HT-29 (cell line): ENCODE data around the gene DOCK10. TPM values are rescaled to one million over a fixed set of nuclear protein-coding genes. Genes with fewer than 3 reads are reported as not detected.

Source experiments
- DNase-seq: peaks from one replicate; pipeline ENCODE4 v3.0.0-alpha.2; 2015; ENCODE audit warnings: low spot score
- total RNA-seq: library from RNA; depleted of rRNA; stranded (reverse); fragments of >200 nt; shearing (Covaris generic); gene quantifications from 2 replicates; pipeline ENCODE4 v1.2.3, GENCODE V29; 2014

DOCK10 gene
- total RNA-seq, 1 experiment from 2014 or later: not detected

- no peak for DNase-seq
These were observed 28.6 kb downstream of the DOCK10 start for GRCh38 chr2:225013425-225014365.

- DNase-seq: no peak
These were observed 30.7 kb downstream of the DOCK10 start for GRCh38 chr2:225011585-225011984.

DNA sequence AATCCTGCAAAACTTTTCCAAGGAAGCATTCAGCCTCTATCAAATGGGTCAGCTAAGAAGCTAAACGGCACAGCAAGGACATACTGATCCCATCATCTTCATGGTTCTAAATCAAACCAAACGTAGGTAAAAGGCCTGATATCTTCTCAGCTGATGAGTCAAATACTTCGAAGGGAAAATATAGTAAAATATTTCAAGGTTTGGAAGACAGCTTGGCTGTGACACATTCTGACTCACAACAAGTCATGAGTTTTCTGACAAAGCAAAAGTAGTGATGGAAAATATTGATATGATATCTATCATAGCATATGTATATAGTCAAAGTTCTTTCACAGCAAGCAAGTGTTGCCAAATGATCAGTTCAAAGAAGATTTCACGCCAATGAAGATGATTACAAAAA is 31.5 kb downstream of the DOCK10 start:
- DNase-seq: no peak

- no peak for DNase-seq
These were observed 32.5 kb downstream of the DOCK10 start for GRCh38 chr2:225009768-225010167.

DNA sequence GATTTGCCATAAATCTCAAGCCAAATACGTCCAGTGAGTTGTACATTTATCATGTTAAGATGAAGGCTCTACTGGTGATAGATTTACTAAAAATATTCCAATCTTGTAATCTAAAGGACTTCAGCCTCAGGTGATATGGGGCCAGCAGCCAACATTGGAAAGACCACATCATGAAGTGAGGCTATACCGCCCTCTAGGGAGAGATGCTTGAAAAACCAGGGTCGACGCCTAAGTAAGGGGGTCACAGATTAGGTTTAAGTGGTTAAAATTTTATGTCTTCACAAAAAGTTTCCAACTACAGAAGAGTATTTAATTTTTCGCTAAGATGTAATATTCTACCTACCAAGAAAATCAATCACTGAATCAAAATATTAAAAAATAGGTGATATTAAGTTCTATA is 33.3 kb downstream of the DOCK10 start:
- peak; percentile 39 for DNase-seq

DNA sequence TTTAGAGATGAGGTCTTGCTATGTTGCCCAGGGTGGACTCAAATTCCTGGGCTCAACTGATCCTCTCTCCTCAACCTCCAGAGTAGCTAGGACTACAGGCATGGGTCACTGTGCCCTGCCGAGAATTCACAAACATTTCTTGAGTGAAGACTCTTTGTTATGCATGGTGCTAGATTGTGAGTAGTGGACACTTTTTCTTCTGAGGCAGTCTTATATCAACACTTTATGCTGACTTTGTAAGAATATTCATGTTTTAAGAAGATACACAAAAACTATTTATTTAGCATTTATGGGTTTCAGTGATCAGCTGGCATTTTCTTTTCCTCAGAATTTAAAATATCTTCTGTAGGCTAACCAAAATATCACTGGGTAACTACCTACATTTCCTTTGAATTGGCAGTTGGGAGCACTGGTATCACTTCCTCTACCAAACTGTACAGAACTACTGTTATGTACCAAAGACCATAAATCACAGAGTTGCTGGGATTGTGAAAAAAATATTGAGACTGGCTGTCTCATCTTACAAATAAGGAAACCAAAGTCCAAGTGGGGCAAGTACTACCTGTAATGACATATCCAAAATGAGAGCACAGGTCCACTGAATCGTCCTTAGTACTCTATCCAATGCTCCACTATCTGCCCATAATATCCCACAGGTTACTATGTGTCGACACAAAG is 34.0 kb downstream of the DOCK10 start:
- no peak for DNase-seq

GRCh38 chr2:225006730-225007129 is 35.5 kb downstream of the DOCK10 start:
- no peak for DNase-seq

DNA sequence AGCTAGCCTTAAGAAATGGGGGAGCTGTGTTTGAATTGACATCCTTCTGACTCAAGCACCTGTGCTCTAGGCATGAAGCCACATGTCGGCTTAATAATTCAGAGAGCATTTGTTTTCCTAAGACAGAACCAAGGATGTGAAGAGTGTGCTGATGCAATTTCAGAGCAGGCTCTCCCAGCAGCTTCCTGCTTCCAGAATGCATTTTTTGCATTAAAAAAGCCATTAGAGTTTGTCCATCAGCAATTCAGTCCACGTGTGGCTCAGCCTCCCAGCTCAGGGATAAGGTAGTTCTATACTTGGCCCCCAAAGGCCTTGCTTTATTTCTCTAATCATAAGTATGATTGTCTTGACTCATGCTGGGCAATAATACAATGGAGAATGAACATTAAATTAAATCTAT is 37.7 kb downstream of the DOCK10 start:
- DNase-seq: no peak

- no peak for DNase-seq
These were observed 39.6 kb downstream of the DOCK10 start for GRCh38 chr2:225002656-225003045.

DNA sequence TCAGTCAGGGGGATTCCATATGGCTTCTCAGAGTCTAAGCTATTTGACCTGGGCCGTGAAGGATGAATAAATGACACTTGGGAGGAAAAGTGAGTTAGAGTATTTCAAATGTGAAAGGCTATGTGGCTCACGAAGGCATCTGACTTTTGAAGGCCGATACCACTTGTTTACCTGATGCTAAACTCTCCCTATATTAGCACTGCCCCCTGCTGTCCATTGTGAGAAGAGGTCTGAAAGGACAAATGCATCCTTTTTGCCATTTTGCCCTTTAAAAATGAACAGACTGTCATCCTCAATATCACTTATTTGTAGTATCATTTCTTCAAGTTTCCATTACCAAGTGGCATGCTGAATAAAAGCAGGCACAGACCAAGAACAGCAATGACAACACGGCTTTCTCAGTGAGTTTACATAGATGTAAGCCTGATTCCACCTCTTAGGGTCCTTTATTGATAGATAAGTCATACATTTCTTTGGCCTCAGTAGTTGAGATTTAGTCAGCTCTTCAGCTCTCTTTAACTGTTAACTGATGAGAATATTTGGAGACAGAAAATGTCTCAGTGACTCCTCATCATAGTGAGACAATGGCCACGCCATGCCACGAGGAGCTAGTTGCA is 40.1 kb downstream of the DOCK10 start:
- DNase-seq: peak; percentile 67

DNA sequence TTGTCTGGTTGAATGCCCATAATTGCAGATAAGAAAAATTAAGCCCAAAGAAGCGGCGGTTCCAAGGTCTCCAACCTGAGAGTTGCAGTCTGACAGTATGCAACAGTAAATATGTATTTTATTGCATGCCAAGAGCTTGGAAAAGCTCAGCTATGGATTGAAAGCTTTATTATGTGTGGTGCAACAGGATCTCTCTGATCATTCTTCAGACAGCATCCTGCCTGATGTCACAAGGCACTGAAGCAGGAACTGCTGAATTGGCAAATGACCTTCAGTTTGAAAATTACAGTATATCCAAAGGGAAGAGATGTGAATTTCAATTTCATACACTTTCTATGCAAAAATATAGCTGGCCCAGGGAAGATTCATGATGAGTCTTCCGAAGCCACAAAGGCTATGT is 42.5 kb downstream of the DOCK10 start:
- no peak for DNase-seq

DNA sequence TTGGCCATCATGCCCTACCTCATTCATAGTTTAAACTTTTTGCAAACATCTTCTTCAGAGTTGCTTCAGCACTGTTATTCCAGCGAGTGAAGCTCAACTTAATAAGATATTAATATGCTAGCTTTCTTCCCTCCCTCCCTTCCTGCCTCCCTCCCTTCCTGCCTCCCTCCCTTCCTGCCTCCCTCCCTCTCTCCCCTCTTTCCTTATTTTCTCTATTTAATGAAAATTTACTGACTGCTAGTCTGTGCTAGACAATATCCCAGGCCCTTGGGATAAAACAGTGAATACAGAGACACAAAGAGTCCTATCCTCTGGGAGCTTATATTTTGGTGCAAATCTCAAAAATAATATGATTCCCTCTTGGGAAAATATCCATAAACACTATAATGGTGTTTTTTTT is 42.9 kb downstream of the DOCK10 start:
- DNase-seq: no peak

GRCh38 chr2:224997802-224998201 is 44.5 kb downstream of the DOCK10 start:
- DNase-seq: no peak

- DNase-seq: no peak
These were observed 46.8 kb downstream of the DOCK10 start for GRCh38 chr2:224995419-224995818.

DNA sequence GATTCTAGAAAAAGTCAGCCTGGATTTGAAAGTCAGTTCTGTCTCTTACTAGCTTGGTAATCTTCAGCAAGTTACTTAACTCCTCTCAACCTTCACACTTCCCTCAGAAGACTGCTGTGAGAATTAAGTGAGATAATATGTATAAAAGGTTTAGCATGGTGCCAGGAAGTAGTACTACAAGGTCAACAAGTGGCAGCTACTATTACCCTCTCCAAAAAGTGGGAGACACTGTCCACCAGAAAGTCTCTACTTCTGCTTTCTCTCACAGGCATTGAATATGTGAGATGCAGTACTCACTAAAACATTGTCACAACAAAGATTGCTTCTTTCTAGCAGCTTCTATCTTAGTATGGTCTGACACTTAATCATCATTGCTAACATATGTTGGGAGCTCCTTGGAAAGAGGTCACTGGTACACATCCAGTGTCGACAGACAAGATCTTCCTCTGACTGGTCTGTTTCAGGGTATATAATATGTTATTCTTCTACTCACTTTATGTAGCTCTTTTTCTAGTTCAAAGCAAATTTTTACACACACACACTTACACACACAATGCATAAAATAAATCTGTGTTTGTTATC is 47.9 kb downstream of the DOCK10 start:
- no peak for DNase-seq

DNA sequence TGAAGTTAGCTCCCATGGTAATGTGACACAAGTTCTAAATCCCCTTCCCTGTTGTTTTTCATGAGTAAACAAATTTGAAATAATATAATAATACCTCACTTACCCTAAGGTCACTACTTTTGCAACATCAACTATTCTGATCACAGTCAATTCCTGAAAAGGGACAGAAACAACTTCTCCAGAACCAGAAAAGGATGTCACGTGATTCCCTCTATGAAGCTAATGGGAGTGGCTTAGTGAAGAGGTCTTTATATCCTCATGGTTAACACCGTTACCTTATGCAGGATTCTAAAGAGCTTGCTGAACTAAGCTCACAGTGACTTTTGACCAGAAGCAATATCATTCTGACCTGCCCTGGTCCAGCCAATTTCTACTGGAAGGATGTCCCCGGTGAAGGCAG is 51.6 kb downstream of the DOCK10 start:
- DNase-seq: no peak

GRCh38 chr2:224987733-224988132 is 54.5 kb downstream of the DOCK10 start:
- no peak for DNase-seq

GRCh38 chr2:224986477-224986876 is 55.8 kb downstream of the DOCK10 start:
- DNase-seq: no peak

GRCh38 chr2:224984637-224985036 is 57.6 kb downstream of the DOCK10 start:
- no peak for DNase-seq

GRCh38 chr2:224983712-224984554 is 58.3 kb downstream of the DOCK10 start:
- no peak for DNase-seq
